ENCODE measurements around the gene LIPG. TPM values are rescaled to one million over a fixed set of nuclear protein-coding genes. Genes with fewer than 3 reads are reported as not detected.

The LIPG gene
- total and polyA plus RNA-seq, 9 of the 15 experiments (the other 6 are each of a cell fraction or from before 2014, with no cell fraction given): 0.76 to 1.8 (median 1.3) TPM

DNA sequence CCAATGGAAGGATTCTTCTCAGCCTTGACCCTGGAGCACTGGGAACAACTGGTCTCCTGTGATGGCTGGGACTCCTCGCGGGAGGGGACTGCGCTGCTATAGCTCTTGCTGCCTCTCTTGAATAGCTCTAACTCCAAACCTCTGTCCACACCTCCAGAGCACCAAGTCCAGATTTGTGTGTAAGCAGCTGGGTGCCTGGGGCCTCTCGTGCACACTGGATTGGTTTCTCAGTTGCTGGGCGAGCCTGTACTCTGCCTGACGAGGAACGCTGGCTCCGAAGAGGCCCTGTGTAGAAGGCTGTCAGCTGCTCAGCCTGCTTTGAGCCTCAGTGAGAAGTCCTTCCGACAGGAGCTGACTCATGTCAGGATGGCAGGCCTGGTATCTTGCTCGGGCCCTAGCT, 28.8 kb downstream of the LIPG start (continued):
- TF ChIP-seq FOXM1 (IDR thresholded peaks at IDR 0.05; ENCODE audit: low read depth) (no peak), FOXM1 (CRISPR knock-in tag; IDR thresholded peaks at IDR 0.05; ENCODE audit: low read depth) (no peak), SREBF1 (IDR thresholded peaks at IDR 0.05; ENCODE audit: borderline replicate concordance, low read depth, low read length) (no peak)

- Histone ChIP-seq H4K20me1 (replicated peaks; ENCODE audit: control insufficient read depth, insufficient read depth, low read length) (no peaks in the 10 kb centered on the region), H3K36me3 (ENCODE audit: control insufficient read depth, insufficient read depth, low read length) (no peaks in the 10 kb centered on the region), H3K9me3 (replicated peaks; ENCODE audit: control insufficient read depth, insufficient read depth, low read depth, low read length) (no peaks in the 10 kb centered on the region), H3K4me2 (ENCODE audit: insufficient read depth, low read length) (no peak overlapping the region), H2AFZ (ENCODE audit: low read depth, low read length) (no peak overlapping the region), H3K4me3 (no peak overlapping the region), H3K9me1 (ENCODE audit: control insufficient read depth, insufficient read depth, low read length) (no peaks in the 10 kb centered on the region), H3K9ac (ENCODE audit: insufficient read depth in 1 of 2, low read depth in 2 of 2, low read length in 2 of 2) (no peak overlapping the region), H3K79me2 (ENCODE audit: control insufficient read depth, insufficient read depth, low read length) (no peaks in the 10 kb centered on the region), H3K27ac (ENCODE audit: extremely low read depth, low read depth, low read length) (no peak overlapping the region), H3K27me3 (ENCODE audit: control insufficient read depth in 2 of 2, insufficient read depth in 2 of 2, low read length in 2 of 2) (peaks cover 0 to 11% of the 10 kb centered on the region in 2 experiments; a peak in 2 of 5 replicates), H3K4me1 (replicated peaks in 1 of 2; ENCODE audit: control insufficient read depth in 2 of 2, insufficient read depth in 2 of 2, low read length in 2 of 2) (no peaks in the 10 kb centered on the region)
- no peak for ATAC-seq
- in situ Hi-C loops (cut with MboI) (no loop called here), intact Hi-C loops (cut with micrococcal nuclease) (no loop called here)
- 10% methylated on average over 3 of the region's 3 CpGs for WGBS (ENCODE audit: insufficient coverage, low coverage, missing lambda C conversion rate)
- ChIA-PET POLR2A (no interaction called here), CTCF (ENCODE audit: low intra/inter-chr PET ratio) (no interaction called here)
- FAIRE-seq: no peak
- TF ChIP-seq NCOA6 (IDR thresholded peaks at IDR 0.05) (no peak), REST (IDR thresholded peaks at IDR 0.05; ENCODE audit: borderline replicate concordance) (peak; percentile 38), REST (CRISPR knock-in tag; IDR thresholded peaks at IDR 0.05; ENCODE audit: low read depth) (no peak)
- no TSS peak for BruUV-seq (replicated peaks)
- no peak for DNase-seq (ENCODE audit: extremely low read depth in 1 of 4, low spot score in 3 of 4)
Measured at GRCh38 chr18:49591271-49591670, 29.4 kb downstream of the LIPG start.

Data from K562 (cell line).